ENCODE measurements around the gene PYROXD2. TPM values are rescaled to one million over a fixed set of nuclear protein-coding genes. Genes with fewer than 3 reads are reported as not detected.

Gene PYROXD2
- polyA plus RNA-seq, 1 experiment: 20.3 TPM

DNA sequence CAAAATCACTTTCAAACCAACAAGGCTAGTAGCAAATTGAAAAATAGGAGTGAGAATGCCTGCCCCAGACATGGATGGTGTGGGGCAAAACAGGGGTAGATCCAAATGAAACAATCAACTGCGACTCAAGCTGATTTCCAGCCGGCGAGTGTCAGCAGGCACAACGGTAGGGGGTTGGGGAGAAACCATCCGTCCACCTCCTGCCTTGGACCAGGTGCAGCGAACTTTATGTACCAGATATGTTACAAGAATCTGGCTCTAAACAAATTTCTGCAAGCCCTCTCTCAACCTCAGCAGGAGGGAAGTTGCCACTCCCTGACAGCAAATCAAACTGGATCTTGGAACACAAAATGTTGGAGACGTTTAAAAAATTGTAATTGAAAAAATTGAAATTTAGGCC, 45.2 kb downstream of the PYROXD2 start:
- POLR2A ChIA-PET: no interaction called here

DNA sequence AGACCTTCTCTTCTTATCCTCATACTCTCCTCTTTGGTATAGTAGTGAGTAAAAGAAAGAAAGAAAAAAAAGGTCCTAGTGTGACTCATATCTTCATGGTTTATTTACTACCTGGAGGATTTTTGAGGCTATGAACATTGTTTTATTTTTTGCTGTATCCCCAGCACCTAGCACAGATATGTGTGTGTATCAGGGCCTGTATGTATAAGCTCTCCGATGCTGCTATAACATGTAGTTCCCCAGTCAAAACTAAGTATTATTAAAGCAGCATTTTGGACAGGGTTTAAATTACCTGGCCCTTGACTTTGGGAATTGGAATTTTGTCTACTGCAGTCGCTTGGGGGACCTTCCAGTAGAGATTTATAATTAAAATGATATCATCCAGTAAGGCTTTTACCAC, 46.3 kb downstream of the PYROXD2 start:
- Histone ChIP-seq H3K27ac (ENCODE audit: low read depth, low read length) (no peak overlapping the region), H3K9me3 (ENCODE audit: control insufficient read depth, insufficient read depth, low read length) (no peaks in the 10 kb centered on the region), H3K4me3 (ENCODE audit: low read depth, low read length) (no peak overlapping the region), H3K27me3 (ENCODE audit: control insufficient read depth, insufficient read depth, low read length) (no peaks in the 10 kb centered on the region)
- DNase-seq (ENCODE audit: low read depth, low spot score): no peak
- CTCF ChIA-PET: interaction anchor here (1.8 kb wide), 1 partner anchor 59 kb away, joined by 5 read pairs; no protein-coding TSS in a partner anchor
- POLR2A ChIA-PET: no interaction called here
- TF ChIP-seq, protein P1, sequence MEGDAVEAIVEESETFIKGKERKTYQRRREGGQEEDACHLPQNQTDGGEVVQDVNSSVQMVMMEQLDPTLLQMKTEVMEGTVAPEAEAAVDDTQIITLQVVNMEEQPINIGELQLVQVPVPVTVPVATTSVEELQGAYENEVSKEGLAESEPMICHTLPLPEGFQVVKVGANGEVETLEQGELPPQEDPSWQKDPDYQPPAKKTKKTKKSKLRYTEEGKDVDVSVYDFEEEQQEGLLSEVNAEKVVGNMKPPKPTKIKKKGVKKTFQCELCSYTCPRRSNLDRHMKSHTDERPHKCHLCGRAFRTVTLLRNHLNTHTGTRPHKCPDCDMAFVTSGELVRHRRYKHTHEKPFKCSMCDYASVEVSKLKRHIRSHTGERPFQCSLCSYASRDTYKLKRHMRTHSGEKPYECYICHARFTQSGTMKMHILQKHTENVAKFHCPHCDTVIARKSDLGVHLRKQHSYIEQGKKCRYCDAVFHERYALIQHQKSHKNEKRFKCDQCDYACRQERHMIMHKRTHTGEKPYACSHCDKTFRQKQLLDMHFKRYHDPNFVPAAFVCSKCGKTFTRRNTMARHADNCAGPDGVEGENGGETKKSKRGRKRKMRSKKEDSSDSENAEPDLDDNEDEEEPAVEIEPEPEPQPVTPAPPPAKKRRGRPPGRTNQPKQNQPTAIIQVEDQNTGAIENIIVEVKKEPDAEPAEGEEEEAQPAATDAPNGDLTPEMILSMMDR (IDR thresholded peaks at IDR 0.05; ENCODE audit: low read depth, low read length): no peak

More for the DNA sequence above, 45.2 kb downstream of the PYROXD2 start:
- Histone ChIP-seq H3K27ac (ENCODE audit: low read depth, low read length) (no peak overlapping the region), H3K27me3 (ENCODE audit: control insufficient read depth, insufficient read depth, low read length) (no peaks in the 10 kb centered on the region), H3K9me3 (ENCODE audit: control insufficient read depth, insufficient read depth, low read length) (no peaks in the 10 kb centered on the region), H3K4me3 (ENCODE audit: low read depth, low read length) (no peak overlapping the region)
- no peak for DNase-seq (ENCODE audit: low read depth, low spot score)
- TF ChIP-seq, protein P1 (IDR thresholded peaks at IDR 0.05; ENCODE audit: low read depth, low read length): no peak
- CTCF ChIA-PET: no interaction called here

DNA sequence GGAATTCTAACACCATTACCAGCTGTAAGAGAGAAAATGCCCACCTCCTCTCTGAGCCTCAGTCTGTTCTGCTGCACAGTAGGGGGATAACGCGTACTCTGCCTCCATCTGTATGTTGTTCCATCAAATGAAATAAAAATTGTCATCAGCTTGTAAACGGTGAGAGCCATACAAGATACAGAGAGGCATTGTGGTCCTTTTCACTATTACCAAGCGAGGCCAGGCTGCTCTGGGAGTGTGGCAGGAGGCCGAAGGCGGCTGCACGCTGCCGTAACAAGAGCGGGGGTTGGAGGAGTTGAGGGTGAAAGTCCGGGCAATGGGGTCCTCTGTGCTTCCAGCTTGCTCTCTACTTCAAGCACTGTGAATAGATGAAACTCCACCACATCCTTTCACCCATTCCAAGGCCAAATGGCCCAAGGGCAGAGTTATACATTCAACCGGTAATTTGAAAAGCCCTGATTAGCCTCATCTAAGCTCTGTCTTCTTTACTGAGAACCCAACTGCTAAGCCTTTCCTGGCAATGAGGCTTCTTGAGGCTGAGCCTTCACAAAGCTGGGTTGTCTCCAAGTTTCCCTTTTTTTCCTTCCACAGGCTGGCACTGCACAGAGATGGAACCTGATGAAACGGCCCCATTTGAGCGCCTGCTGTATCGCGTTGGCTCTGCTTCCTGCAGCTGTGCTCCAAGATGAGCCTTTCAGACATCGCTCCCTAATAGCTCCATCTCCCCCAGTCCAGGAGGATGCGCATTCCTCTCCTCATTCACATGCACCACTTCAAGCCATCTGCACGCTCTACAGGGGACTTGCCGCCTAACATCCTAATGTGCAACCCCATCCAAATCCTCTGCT, 47.2 kb downstream of the PYROXD2 start:
- ChIA-PET POLR2A (interaction anchor here (0.6 kb wide), 1 partner anchor 14 kb away, joined by 5 read pairs; no protein-coding TSS in a partner anchor), CTCF (interaction anchor here (1.8 kb wide), 1 partner anchor 59 kb away, joined by 5 read pairs; no protein-coding TSS in a partner anchor)
- DNase-seq (ENCODE audit: low read depth, low spot score): no peak
- H3K9me3 ChIP-seq (ENCODE audit: control insufficient read depth, insufficient read depth, low read length): no peaks in the 10 kb centered on the region
- H3K27me3 ChIP-seq (ENCODE audit: control insufficient read depth, insufficient read depth, low read length): no peaks in the 10 kb centered on the region
- TF ChIP-seq, protein P1 (IDR thresholded peaks at IDR 0.05; ENCODE audit: low read depth, low read length): no peak
- no peak overlapping the region for H3K27ac ChIP-seq (ENCODE audit: low read depth, low read length)
- no peak overlapping the region for H3K4me3 ChIP-seq (ENCODE audit: low read depth, low read length)

DNA sequence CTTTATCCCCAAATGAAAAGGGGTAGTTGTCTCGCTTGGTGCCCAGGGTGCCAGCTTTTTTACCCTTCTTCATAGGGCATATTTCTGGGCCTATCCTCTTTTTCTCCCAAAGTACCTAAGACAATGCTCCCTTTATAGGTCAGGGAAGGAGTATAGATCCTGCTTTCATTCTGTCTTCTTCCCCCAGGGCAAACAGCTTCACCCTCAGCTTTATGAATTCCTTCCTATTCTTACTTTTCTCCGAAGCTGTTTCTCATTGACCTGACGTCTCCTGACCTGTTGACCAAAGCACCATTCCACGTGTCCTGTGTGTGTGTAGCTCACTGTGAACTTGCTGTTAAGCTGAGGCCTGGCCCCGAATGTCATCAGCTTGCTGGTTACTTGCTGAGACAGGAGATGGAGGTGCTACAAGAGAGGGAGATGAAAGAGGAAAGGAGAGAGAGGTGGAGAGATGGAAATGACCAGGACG, 48.9 kb downstream of the PYROXD2 start:
- CTCF ChIA-PET: no interaction called here
- Histone ChIP-seq H3K4me3 (ENCODE audit: low read depth, low read length) (no peak overlapping the region), H3K9me3 (ENCODE audit: control insufficient read depth, insufficient read depth, low read length) (no peaks in the 10 kb centered on the region), H3K27ac (ENCODE audit: low read depth, low read length) (no peak overlapping the region), H3K27me3 (ENCODE audit: control insufficient read depth, insufficient read depth, low read length) (no peaks in the 10 kb centered on the region)
- POLR2A ChIA-PET: no interaction called here
- no peak for DNase-seq (ENCODE audit: low read depth, low spot score)
- TF ChIP-seq, protein P1 (IDR thresholded peaks at IDR 0.05; ENCODE audit: low read depth, low read length): no peak

DNA sequence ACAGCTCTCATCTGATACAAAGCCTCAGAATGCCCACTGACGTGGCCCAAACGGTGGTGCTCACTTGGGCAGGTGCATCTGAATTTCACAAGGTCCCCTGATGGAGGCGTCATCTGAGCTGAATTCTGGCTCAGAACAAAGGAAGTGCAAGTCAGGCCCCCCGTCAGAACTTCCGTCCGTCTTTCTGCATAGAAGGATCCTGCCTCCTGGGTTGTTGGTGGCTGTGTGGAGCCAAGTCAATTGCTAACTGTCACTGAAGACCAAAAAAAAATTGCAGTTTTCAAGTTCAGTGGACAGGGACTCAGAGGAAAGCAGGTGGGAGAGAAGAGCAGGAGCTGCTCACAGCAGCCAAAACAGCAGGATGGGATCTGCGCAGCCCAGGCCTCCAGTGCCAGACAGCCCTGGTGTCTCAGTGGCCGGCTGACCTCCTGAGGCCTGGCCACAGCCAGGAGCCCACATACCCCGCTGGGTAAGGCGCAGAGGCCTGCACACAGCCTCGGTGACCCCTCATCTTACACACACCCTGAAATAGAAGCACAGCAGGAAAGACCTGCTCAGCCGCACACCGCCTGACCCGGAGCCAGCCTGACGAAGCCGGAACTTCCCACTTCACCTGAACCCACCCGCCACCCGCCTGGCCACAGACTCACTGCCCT, 49.4 kb downstream of the PYROXD2 start:
- TF ChIP-seq, protein P1 (IDR thresholded peaks at IDR 0.05; ENCODE audit: low read depth, low read length): no peak
- no peak overlapping the region for H3K27ac ChIP-seq (ENCODE audit: low read depth, low read length)
- ChIA-PET CTCF (no interaction called here), POLR2A (interaction anchor here (0.6 kb wide), 1 partner anchor 41 kb away, joined by 12 read pairs; no protein-coding TSS in a partner anchor)
- no peak overlapping the region for H3K4me3 ChIP-seq (ENCODE audit: low read depth, low read length)
- no peaks in the 10 kb centered on the region for H3K9me3 ChIP-seq (ENCODE audit: control insufficient read depth, insufficient read depth, low read length)
- DNase-seq (ENCODE audit: low read depth, low spot score): no peak
- H3K27me3 ChIP-seq (ENCODE audit: control insufficient read depth, insufficient read depth, low read length): no peaks in the 10 kb centered on the region
